Fibroblast of gingiva (primary cell): Measurements from ENCODE around the gene NHS.
"Not testable (repeated sequence)": the region's sequence is repeated elsewhere in the genome, so short reads cannot be mapped to it uniquely, and the experiment has no call there.

Experiments used
- DNase-seq: peaks from one replicate; pipeline ENCODE4 v3.0.0-alpha.2; 2011; ENCODE audit warnings: low read depth

NHS gene

DNA sequence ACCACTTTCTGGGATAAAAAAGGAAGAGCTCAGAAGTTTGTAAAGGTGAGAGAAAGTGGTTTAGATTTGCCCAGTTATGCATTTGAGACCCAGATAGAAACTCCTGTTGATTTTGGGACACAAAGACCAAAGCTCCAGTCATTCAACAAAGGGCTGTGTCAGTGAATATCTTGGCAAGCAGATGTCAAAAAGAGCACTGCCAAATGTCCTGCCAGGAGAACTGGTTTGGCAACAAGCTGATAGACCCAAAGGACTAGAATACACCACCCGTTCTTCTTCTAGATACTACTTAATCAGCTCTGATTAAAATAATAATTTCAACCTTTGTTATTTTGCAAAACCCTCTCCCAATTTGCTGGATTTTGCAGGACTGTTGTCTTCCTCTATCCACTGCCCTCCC lies 121.4 kb downstream of the NHS start:
- DNase-seq: no peak

DNA sequence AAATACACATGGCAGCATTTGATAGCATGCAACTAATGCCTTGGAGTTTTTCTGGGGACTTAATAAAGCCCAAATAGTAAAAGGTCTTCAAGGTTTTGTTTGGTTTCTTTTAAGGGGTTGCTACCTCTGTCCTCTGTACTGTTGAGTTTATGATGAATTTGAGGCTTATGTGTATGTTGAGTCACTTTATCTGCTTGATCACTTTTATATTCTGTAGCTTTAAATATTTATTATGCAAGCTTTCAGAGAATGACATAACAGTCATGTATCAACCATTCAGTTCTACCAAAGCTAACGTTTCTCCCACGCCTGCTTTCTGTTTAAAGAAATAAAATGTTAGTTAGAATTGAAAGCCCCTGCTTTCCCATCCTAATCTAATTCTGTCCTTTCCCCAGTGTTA lies 122.2 kb downstream of the NHS start:
- DNase-seq: no peak

DNA sequence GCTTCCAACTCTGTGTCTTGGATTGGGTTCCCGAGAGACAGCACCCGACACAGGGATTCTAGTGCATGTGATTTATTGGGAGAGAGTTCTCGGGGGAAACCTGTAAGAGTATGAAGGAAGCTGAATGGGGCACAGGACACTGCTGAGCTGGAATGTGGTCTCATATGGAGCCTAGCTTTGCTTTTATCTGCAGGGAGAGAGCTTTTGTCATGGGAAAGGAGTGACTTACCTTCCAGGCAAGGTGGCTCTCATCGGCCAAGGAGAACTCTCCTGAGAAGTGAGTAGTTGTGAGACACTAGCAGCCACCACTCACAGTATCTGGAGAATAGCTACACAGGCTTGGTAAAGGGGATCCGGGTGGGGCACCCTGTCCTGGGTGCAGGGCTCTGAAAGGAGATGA lies 124.5 kb downstream of the NHS start:
- DNase-seq: no peak

DNA sequence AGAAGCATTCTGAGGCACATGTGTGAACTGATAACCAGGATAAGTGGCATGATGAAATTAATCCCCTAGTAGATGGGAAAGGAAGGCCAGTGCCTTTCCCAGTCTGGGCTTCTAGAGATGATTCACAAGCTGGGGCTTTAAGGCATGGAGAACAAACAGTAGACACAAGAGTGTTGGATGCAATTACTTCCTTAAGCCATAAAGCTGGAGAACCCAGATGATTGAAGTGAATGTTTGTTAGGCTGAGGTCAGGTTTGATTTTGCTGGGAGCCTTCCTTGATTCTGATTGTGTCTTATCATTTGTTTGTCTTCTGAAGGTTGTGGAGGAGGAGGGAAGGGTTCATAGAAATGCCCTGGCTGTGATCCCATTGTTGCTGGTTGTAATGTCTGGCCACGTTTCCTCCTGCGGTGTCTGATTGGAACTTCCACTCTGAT lies 125.2 kb downstream of the NHS start:
- no peak for DNase-seq

DNA sequence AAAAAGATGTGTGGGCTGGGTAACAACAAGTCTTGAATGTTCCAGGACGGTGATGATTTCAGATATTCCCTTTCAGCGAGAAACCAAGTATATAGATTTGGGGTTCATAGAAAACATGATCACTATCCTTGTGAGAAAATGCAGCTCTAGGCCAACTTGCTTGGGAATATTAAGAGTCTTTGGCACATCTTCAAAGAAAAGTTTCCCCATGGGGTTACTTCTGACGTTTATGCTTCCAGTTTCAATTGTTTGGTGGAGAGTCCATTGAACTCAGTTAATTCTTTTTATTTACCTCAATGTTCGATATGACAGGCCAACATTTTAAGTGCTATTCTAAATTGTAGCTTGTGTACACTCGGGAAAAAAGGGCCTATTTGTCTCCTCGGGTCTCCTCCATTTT lies 126.7 kb downstream of the NHS start:
- no peak for DNase-seq

DNA sequence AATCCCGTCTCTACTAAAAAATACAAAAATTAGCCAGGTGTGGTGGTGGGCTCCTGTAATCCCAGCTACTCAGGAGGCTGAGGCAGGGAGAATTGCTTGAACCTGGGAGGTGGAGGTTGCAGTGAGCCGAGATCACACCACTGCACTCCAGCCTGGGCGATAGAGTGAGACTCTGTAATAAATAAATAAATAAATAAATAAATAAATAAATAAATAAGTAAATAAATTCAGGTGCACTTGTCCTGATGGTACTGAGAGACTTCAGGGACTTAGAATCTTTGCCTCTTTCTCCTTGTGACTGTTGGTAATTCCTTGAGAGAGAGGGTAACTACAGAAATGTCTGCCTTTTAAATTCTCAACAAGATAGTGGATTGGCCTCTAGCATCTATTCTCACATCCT lies 131.4 kb downstream of the NHS start:
- DNase-seq: not testable (repeated sequence)

DNA sequence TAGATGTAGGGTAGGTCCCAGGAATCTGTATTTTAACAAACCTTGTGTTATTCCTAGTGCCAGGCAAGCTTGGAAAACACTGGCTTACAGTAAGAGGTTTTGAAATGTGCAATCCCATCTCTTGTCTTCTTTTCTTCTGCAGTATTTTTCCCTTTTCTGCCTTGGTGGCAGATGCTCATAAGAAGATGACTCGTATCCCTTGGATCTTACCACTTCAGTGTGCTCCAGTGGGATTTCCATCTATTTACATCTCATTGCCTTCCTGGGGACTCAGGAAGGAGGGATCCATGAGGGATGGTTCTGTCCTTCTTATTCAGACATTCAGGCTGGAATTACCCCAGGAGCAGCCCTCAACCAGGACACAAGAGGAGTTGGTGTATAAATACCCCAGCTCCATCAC lies 136.6 kb downstream of the NHS start:
- DNase-seq: no peak

DNA sequence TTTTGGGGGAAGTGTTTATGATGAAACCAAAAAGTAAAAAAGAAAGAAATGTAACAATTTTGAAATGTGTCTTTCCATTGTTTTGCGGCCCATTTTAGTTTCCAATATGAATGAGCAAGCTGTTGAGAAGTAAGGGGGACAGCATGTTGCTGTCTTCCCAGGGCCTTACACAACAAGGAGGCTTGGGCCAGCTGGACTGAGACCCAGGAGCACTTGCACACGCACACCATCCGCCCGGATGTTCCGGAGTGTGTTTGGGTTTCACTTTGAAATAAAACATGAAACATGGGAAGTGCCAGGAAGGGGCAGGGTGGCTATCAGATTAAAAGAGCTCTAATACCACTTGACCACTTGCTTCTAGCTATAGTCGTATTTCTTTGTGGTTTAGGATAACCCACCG lies 144.4 kb downstream of the NHS start:
- peak; percentile 78 for DNase-seq

DNA sequence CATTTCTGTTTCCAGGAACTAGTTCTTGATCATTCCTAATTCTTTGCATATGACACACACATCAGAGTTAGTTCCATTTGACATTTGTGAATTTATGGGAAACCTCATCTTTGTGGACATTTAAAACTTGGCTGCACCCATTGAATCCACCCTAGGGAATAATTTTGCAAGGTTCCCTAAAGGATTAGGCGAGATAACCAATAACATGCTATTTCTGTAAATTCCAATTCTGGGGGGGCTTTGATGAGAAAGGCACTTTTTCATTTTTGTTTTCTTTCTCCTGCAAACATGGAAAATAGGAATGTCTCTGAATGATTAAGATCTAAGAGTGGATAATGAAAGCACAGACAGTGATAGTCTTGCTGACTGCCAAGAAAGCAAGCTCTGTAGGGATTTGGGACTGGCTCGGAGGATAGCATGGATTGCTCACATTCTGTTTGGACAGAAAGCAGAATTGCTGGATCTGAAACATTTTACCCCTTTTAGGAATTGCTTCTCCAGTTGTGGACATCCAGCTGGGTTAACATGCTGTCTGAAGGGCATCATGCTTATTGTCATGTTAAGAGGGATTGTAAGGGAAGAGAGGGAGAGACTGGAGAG lies 145.1 kb downstream of the NHS start:
- peak; percentile 28 for DNase-seq

DNA sequence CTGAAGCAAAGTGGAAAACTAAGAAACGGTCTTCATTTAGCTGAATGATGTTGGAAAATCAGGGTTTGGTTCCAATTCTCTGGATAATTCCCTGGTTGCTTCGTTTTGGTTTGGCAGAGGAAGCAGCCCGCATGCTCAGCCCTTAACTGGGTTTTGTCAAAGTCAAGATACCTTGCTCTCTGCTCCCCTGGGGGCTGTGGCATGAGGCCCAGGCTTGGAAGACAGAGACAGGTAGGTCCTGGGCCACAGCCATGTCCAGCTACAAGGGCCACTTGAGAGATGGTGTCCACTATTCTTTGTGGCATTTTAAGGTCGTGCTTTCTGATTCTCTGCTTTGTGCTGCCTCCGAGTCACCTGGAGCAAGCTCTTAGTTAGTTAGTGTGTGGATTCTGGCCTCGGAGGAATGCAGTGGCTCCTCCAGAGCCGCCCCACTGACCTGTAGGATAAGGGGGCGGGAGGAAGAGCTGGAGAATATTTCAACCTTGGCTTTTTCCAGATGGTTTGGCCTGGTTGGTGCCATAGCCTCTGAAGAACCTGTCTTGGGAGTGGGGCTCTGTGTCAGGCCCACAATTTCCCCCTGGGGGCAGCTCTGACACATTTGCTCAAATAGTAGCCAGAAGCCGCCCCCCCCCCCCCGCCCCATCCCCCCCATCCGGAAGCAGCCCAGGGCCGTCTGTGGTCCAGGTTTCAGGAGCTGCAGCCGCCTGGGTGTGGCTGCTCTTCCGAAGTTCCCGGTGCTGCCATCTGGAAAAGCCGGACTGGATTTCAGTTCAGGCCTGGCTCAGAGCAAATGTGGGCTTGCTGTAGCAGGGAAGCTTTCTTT lies 147.1 kb downstream of the NHS start:
- peak; percentile 8 for DNase-seq

DNA sequence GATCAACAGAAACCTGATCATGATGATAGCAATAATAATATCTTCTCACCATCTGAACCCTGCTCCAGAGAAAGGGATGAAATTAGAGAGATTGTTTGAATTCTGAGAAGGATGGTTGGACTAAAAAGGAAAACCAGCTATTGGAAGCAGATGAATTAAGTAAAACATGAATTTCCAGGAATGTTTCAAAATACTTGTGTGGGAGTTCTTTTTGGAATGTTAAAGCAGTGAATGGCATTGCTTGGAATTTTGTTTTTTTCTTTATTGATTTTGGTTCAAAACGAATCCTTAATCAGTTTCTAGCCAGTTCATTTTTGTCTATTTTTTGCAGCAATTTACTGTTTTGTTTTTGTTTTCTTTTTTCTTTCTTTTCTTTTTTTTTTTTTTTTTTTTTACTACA lies 150.3 kb downstream of the NHS start:
- DNase-seq: no peak

DNA sequence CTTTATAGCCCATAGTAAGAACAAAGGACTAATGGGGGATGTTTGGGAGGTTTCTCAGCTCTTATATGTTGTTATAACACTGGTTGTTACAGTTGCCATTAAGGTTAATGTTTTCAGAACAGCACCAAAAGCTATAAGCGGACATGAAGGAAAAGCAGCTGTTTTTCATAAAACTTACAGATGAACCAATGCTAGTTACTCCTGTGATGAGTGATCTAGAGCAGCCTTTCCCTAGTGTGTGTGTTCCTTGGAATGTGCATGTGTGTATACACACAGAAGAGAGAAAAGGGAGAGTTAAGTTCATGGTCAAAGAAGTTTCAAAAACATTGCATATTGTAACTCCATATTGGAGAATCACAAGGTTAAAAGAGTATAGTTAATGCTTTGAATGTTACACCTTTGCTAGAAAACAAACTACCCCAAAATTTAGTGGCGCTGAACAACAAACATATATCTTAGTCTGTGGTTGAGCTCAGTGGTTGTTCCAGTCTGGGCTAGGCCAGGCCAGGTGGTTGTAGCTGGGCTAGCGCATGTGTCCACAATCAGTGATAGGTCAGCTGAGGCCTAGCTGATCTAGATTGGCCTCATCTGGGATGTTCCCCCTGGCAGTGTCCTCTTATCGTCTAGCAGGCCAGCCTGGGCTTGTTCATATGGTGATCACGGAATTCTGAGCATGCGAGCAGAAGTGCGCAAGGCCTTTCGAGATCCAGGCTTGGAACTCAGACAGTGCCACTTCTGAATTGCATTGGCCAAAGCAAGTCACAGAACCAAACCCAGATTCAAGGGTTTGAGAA lies 151.0 kb downstream of the NHS start:
- peak; percentile 61 for DNase-seq

DNA sequence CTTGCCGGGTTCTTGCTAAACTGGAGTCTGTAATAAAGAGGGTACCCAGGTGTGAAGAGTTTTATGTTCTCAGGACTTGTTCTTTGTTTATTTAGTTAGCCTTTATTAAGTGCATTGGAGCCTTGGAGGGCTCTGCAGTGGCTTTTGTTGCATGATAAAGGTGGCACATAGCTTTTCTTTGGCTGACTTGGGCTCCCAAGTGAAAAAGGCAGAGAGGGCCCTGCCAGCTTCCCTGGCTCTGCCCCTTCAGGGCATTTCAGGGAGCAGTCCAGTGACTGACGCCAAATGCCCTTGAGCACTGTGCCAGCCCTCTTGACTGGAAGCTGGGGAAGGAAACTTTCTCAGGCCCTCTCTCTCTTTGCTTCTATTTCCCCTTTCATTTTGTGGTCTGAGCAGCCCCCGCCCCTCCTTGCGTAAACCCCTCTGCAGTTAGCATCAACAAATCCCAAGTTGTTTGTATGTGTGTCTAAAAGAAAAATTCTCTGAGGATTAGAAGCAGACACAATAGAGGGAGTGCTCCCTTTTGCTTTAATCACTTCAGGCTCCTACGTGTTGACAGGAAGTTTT lies 152.2 kb downstream of the NHS start:
- peak; percentile 25 for DNase-seq

DNA sequence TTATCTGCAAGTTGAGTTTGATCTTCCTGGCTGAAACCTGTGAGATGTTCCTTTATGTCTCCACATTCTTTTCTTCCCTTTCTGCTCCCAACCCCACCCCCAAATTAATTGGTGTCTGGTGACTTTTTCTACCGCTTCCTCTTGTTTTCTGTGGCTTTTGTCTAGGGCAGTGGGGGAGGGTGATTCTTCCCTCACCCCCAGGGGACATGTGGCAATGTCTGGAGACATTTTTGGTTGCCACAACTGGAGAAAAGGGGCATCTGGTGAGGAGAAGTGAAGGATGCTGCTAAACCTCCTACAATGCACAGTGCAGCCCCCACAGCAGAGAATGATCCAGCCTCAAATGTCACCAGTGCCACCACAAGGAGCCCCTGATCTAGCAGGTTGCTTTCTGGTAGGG lies 152.9 kb downstream of the NHS start:
- no peak for DNase-seq

DNA sequence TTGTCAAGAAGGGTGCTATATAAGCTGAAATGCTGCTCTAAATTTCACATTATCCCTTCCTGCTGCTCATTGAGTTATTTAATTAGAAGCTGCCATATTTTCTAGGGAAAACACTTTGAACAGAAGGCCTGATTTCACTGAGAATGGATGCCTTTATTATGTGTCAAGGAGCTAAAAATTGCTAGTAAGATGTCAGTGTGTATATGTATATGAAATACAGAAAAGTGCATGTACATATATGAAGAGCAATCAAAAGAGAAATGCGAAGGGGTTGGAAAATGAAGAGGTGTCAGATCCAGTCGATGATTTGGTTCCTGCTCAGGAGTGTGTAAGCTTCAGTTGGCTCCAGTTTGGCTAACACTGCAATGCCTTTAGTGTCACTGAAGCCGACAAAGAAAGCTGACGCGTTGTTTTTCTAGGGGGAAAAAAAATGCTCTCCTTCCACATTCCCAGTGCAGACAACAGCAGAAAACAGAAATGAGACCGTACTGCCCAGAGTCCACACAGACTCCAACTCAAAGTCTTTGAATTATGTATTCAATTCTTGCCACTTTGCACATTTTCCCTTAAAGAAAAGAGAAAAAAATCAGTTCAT lies 154.2 kb downstream of the NHS start:
- DNase-seq: no peak

DNA sequence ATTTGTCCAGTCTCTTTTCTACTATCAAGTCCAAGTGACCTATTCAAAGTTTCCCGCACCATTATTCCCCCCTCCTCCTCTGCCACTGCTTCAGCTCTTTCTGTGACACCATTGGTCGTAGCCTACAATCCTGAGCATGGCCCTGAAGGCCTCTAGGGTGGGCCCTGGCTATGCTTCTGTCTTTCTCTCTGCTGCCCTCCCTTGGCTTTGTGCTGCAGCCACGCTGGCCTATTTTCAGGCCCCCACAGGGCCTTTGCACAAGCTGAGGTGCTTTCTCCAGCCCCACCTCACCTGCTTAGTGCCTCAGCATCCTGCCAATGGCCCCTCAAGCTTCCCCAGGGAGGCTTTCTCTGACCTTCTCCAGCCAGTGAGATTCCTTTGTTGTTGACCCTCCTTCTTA lies 156.5 kb downstream of the NHS start:
- no peak for DNase-seq

DNA sequence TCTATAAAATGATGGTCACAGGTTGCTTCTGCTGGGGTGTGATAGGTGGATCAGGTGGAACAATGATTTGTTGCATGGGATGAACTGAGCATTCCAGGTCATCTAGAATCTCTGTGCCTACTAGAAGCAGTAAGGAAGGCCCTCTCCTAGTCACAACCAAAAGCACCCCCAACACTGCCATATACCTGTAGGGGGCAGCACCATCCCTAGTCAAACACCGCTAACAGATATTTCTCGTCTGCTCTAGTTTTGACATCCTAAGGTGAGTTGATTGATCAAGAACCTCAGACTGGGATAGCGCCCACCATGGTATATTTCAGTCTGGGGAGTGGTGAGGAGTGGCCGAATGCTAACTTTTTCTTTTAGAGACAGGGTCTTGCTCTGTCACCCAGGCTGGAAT lies 160.2 kb downstream of the NHS start:
- DNase-seq: no peak

DNA sequence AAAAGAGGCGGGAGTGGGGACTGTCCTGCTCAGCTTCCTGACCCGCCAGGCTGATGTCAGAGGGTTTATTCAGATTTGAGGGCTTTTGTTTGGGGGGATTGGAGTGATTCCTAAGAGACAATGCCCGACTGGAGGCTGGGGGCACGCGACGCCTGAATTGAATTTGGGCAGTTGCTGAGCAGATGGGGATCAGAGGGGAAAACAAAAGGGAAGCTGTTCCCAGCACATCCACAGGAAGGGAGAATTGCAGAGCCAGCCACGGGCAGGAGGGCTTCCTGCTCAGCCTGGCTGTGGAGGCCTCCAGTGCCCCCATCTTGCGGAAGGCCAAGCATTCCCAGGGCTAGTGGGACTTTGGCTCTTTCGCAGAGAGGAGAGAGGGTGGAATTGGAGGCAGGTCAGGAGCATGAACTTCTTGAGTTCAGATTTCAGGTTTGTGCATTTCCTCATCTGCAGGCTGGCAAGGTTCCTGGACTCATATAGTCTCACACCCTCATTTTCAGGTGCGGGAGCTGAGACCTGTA lies 162.8 kb downstream of the NHS start:
- DNase-seq: no peak

DNA sequence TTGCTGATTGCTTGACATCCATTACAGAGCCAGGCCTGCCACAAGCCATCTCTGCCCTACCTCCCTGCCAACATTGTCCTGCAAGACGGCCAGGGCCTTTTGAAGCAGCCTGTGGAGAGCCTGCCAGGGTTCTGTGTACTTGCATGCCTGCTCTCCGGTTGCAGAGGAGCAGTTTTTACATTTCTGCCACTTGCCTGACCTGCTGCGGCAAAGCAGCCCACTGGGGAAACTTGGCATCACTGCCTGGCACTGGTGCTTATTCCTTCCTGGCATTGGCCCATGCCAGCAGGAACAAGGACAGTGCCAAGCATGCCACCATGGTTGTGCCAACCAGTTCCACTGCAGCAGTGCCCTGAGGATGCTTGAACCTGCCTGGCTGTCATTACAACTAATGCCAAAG lies 167.1 kb downstream of the NHS start:
- DNase-seq: no peak

DNA sequence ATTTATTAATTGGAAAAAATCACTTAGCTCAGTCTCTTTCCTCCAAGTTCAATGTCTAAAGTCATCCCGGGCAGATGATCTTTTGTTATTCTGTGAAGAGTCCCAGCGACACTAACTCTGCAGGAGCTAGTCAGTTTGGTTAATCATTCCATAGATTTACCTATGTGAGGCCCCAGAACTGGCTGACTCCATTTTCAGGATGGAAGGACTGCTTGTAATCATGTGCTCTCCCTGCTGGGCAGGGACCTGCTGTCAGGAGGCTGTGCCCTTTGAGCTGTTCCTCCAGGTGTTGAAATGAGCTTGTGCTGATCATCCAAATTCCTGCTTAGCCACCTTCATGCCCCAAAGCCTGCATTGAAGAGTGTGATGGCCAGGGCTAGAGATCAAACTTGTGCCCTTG lies 169.8 kb downstream of the NHS start:
- no peak for DNase-seq

DNA sequence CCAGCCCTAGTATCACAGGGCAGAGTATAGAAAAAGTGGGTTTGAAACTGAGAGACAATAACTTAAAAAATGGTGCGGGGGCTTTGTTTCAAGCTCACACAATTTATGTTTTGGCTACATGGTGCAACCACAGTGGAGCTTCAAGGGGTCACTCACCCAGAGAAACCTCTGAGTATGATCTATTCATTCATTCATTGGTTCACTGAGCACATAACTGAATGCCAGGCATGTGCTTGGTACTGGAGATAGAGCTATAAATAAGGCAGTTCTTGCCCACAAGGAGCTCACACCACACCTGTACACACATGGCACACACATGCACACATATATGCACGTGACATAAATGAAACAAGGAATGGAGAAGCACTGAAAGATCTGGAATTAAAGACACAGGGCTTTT lies 171.4 kb downstream of the NHS start:
- no peak for DNase-seq

DNA sequence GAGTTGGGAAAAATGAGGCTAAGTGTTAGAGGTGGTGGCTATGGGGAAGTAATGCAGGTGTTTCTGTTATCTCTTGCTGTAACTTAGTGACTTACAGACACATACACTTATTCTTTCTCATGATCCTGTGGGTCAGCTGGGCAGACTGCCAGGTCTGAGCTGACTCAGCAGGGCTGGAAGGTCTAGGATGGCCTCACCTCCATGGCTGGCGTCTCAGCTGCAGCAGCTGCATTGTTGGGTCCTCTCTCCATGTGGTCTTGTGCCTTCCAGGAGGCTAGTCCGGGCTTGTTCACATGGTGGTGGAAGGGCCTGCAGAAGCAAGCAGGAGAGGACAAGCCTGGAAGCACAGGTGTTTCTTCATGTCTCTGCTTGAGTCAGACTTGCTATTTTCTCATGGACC lies 172.7 kb downstream of the NHS start:
- DNase-seq: peak; percentile 56
